ENCODE results near the gene BOC. TPM values are rescaled to one million over a fixed set of nuclear protein-coding genes. Genes with fewer than 3 reads are reported as not detected.

Gene BOC
- total RNA-seq, 1 experiment from 2014 or later, result 3.5 TPM

GRCh38 chr3:113264283-113265131 lies 53.1 kb downstream of the BOC start:
- Histone ChIP-seq H3K4ac (ENCODE audit: low read depth, low read length) (no peak overlapping the region), H3K4me2 (ENCODE audit: insufficient read depth, insufficient read length, low read length) (no peak overlapping the region), H3K23me2 (ENCODE audit: insufficient read length, low read depth, low read length, poor library complexity, severe bottlenecking) (no peaks in the 10 kb centered on the region), H3K27me3 (ENCODE audit: insufficient read depth, low read length) (no peaks in the 10 kb centered on the region), H2AK5ac (ENCODE audit: insufficient read length, low read length) (no peak overlapping the region), H2BK15ac (ENCODE audit: low read depth, low read length) (no peak overlapping the region), H3K18ac (ENCODE audit: insufficient read length, low read depth, low read length) (peak overlapping the region; percentile 32), H4K8ac (replicated peaks; ENCODE audit: insufficient read length, low read depth, low read length) (no peak overlapping the region), H3K23ac (ENCODE audit: insufficient read length, low read depth, low read length) (no peak overlapping the region), H3K9ac (ENCODE audit: extremely low read depth, insufficient read length, low read length) (no peak overlapping the region), H3K27ac (ENCODE audit: insufficient read length, low read depth, low read length) (no peak overlapping the region), H2BK20ac (ENCODE audit: low read depth, low read length, poor library complexity, severe bottlenecking) (no peak overlapping the region), H3K79me2 (ENCODE audit: insufficient read depth, low read length) (no peaks in the 10 kb centered on the region), H3K79me1 (ENCODE audit: insufficient read depth, low read depth, low read length, poor library complexity, severe bottlenecking) (no peaks in the 10 kb centered on the region), H2BK120ac (ENCODE audit: low read depth, low read length, poor library complexity, severe bottlenecking) (no peak overlapping the region), H3T11ph (ENCODE audit: low read length) (no peak overlapping the region), H2AFZ (ENCODE audit: low read length) (no peak overlapping the region), H4K91ac (ENCODE audit: insufficient read length, low read depth, low read length) (no peak overlapping the region), H3K14ac (ENCODE audit: insufficient read depth, low read length) (no peak overlapping the region), H3K56ac (ENCODE audit: insufficient read length, low read depth, low read length) (no peak overlapping the region), H4K20me1 (ENCODE audit: control insufficient read depth, insufficient read depth, insufficient read length) (no peaks in the 10 kb centered on the region), H2BK12ac (ENCODE audit: insufficient read length, low read depth, low read length) (no peak overlapping the region), H3K9me3 (ENCODE audit: control insufficient read depth, low read depth, low read length) (no peaks in the 10 kb centered on the region), H3K4me1 (ENCODE audit: insufficient read depth, low read length) (peaks cover 13% of the 10 kb centered on the region), H2BK5ac (ENCODE audit: insufficient read length, low read length) (no peak overlapping the region), H4K5ac (ENCODE audit: insufficient read length, low read depth, low read length) (no peak overlapping the region)
- peak overlapping the region; percentile 24 to 53; a peak in 4 of 5 replicates for H3K4me3 Mint-ChIP-seq
- no CpG with 5 or more reads among the region's 10 CpGs for WGBS (ENCODE audit: extremely low coverage, insufficient read length, low lambda C conversion rate)
- no peaks in the 10 kb centered on the region for H3K9me3 Mint-ChIP-seq
- H3K36me3 Mint-ChIP-seq (ENCODE audit: insufficient read depth in 1 of 3, low read depth in 3 of 3), result peaks cover 0 to 29% (median 10%) of the 10 kb centered on the region in 3 experiments; a peak in 5 of 7 replicates
- no peaks in the 10 kb centered on the region for H3K27me3 Mint-ChIP-seq (ENCODE audit: low read depth)
- DNase-seq, result peak; percentile 85
- H3K27ac Mint-ChIP-seq, result peak overlapping the region; percentile 78 to 97 (median 97)
- H3K4me1 Mint-ChIP-seq, result peaks cover 68 to 79% of the 10 kb centered on the region in 2 experiments
- TF ChIP-seq CTCF (conservative IDR thresholded peaks at IDR 0.05), result no peak
